ENCODE results near the gene CNBD2.

Gene CNBD2

DNA sequence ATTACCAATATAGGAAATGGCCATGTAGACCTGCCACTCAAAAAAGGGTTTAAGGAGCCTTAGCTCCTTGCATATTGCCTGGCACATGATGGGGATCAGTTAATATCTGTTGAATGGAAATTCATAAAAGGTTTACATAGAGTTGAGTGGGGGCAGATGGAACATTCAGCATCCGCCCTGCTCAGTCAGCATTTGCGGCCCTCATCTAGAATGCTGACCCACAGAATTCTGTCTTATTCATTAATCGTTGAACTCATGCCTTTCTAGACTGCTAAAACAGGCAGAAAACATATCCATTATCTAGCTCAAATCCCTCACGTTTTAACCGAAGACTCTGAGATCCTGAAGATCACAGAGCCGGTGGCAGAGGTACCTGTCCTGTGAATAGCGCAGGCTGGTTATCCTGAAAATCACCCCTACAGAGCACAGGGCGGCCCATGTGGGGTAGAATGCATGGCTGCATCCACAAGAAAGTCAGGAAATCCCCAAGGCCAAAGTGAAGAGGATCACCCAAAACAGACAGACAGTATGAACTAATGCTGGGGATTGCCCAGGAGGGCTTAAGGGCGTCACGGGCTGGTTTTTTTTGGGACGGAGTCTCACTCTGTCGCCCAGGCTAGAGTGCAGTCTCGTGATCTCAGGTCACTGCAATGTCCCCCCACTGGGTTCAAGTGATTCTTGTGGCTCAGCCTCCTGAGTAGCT, 59.9 kb downstream of the CNBD2 start:
- POLR2A ChIA-PET = no interaction called here

DNA sequence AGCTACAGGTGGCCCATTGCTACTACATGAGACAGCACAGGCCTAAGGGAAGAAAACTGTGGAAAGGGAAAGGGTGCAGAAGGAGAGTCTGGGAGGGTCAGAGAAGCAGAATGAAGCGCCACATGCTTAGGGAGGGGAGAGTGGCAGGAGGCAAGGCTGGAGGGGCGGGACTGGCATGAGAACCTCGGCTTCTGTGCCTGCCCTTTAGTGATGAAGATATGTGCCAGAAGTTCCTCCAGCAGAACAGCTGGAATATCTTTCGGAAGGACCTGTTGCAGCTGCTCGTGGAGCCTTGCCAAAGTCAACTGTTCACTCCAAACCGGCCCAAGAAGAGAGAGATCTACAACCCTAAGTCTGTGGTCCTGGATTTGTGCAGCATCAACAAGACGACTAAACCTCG, 61.8 kb downstream of the CNBD2 start:
- no peak for DNase-seq (ENCODE audit: low read depth, low spot score)
- H3K4me3 ChIP-seq (ENCODE audit: low read depth, low read length) = no peak overlapping the region
- TF ChIP-seq CTCF (IDR thresholded peaks at IDR 0.05; ENCODE audit: insufficient read depth, low read length, missing control alignments) = no peak
- POLR2A ChIA-PET = no interaction called here
- CTCF ChIA-PET = interaction anchor here (1.5 kb wide), 2 partner anchors 20 to 108 kb away, joined by 4 read pairs; no protein-coding TSS in a partner anchor

More for the DNA sequence above, 59.9 kb downstream of the CNBD2 start:
- no peak overlapping the region for H3K4me3 ChIP-seq (ENCODE audit: low read depth, low read length)
- CTCF ChIA-PET = interaction anchor here (1.5 to 2.8 kb wide), 2 partner anchors 11 to 36 kb away, joined by 5 to 12 read pairs; no protein-coding TSS in a partner anchor
- DNase-seq (ENCODE audit: low read depth, low spot score) = no peak
- no peak for TF ChIP-seq CTCF (IDR thresholded peaks at IDR 0.05; ENCODE audit: insufficient read depth, low read length, missing control alignments)

GRCh38 chr20:36031806-36032205, 63.4 kb downstream of the CNBD2 start:
- no peak for TF ChIP-seq CTCF (IDR thresholded peaks at IDR 0.05; ENCODE audit: insufficient read depth, low read length, missing control alignments)
- H3K4me3 ChIP-seq (ENCODE audit: low read depth, low read length) = no peak overlapping the region
- ChIA-PET POLR2A (no interaction called here), CTCF (interaction anchor here (0.9 kb wide), 1 partner anchor 36 kb away, joined by 3 read pairs; no protein-coding TSS in a partner anchor)
- DNase-seq (ENCODE audit: low read depth, low spot score) = no peak

- POLR2A ChIA-PET = interaction anchor here (1.4 kb wide), 1 partner anchor 10 kb away, joined by 4 read pairs; no protein-coding TSS in a partner anchor
Observed at GRCh38 chr20:36034875-36035274, 66.5 kb downstream of the CNBD2 start.

DNA sequence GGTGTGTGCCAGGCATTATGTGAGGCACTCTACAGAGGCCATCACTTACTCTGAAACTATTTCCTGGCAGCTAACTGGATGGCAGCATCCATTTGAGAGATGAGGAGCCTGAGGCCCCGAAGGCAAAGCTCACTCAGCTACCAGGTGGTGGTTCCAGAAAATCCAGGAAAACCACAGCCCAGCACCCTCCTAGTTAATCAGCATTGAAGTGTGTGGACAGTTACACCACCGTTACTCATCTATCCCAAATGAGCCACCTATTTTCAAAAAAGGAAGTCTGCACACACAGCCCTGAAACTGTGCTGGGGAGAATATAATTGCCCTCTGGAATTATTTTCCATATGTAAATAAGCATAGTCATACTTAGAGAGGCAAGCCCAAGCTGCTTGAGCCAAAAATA, 67.4 kb downstream of the CNBD2 start:
- POLR2A ChIA-PET = interaction anchor here (1.4 kb wide), 1 partner anchor 9 kb away, joined by 4 read pairs; no protein-coding TSS in a partner anchor

More at GRCh38 chr20:36034875-36035274, 66.5 kb downstream of the CNBD2 start:
- CTCF ChIA-PET = interaction anchor here (1.2 kb wide), 1 partner anchor 42 kb away, joined by 5 read pairs; no protein-coding TSS in a partner anchor
- TF ChIP-seq CTCF (IDR thresholded peaks at IDR 0.05; ENCODE audit: insufficient read depth, low read length, missing control alignments) = no peak
- H3K4me3 ChIP-seq (ENCODE audit: low read depth, low read length) = no peak overlapping the region
- DNase-seq (ENCODE audit: low read depth, low spot score) = no peak

More for the DNA sequence above, 67.4 kb downstream of the CNBD2 start:
- DNase-seq (ENCODE audit: low read depth, low spot score) = no peak
- TF ChIP-seq CTCF (IDR thresholded peaks at IDR 0.05; ENCODE audit: insufficient read depth, low read length, missing control alignments) = no peak
- H3K4me3 ChIP-seq (ENCODE audit: low read depth, low read length) = no peak overlapping the region
- CTCF ChIA-PET = interaction anchor here (0.8 kb wide), 1 partner anchor 45 kb away, joined by 4 read pairs; no protein-coding TSS in a partner anchor

Data from AG04449 (cell line).